Measurements from ENCODE around the gene ZMIZ2.
A peak's percentile ranks its signal among the peaks of the same experiment; 100 is the strongest.
"Not testable (repeated sequence)": the region's sequence is repeated elsewhere in the genome, so short reads cannot be mapped to it uniquely, and the experiment has no call there.

Gene ZMIZ2

GRCh38 chr7:44727158-44727936 is 21.3 kb upstream of the ZMIZ2 start:
- no peak for DNase-seq

- no peak for DNase-seq
These were observed 20.7 kb upstream of the ZMIZ2 start for GRCh38 chr7:44727937-44728262.

GRCh38 chr7:44729949-44730590 is 18.6 kb upstream of the ZMIZ2 start:
- no peak for DNase-seq

GRCh38 chr7:44732971-44733370 is 15.7 kb upstream of the ZMIZ2 start:
- DNase-seq, result not testable (repeated sequence)

GRCh38 chr7:44733708-44734481 is 14.8 kb upstream of the ZMIZ2 start:
- no peak for DNase-seq

GRCh38 chr7:44735403-44736165 is 13.1 kb upstream of the ZMIZ2 start:
- DNase-seq, result peak; percentile 49 to 52

GRCh38 chr7:44736896-44737295 is 11.8 kb upstream of the ZMIZ2 start:
- no peak for DNase-seq

- DNase-seq, result no peak
These were observed 10.5 kb upstream of the ZMIZ2 start for GRCh38 chr7:44738051-44738723.

- DNase-seq, result no peak
These were observed 9.6 kb upstream of the ZMIZ2 start for GRCh38 chr7:44738876-44739665.

GRCh38 chr7:44740055-44740454 is 8.6 kb upstream of the ZMIZ2 start:
- no peak for DNase-seq

- no peak for DNase-seq
These were observed 4.9 kb upstream of the ZMIZ2 start for GRCh38 chr7:44743750-44744149.

- no peak for DNase-seq
These were observed 493 bp downstream of the ZMIZ2 start for GRCh38 chr7:44748948-44749731.

GRCh38 chr7:44749992-44750391 is 1.3 kb downstream of the ZMIZ2 start:
- DNase-seq, result no peak

GRCh38 chr7:44750424-44750823 is 1.8 kb downstream of the ZMIZ2 start:
- no peak for DNase-seq

GRCh38 chr7:44750921-44751571 is 2.4 kb downstream of the ZMIZ2 start:
- peak; percentile 55 to 65 for DNase-seq

GRCh38 chr7:44752822-44753221 is 4.2 kb downstream of the ZMIZ2 start:
- no peak for DNase-seq

- no peak for DNase-seq
These were observed 6.4 kb downstream of the ZMIZ2 start for GRCh38 chr7:44754802-44755697.

GRCh38 chr7:44755698-44756627 is 7.3 kb downstream of the ZMIZ2 start:
- no peak for DNase-seq
